GM18870 (cell line): ENCODE measurements around the gene OR8D4.
A peak's percentile ranks its signal among the peaks of the same experiment; 100 is the strongest.
"Not testable (repeated sequence)": the region's sequence is repeated elsewhere in the genome, so short reads cannot be mapped to it uniquely, and the experiment has no call there.

Source experiments
- ATAC-seq: cut with Tn5 transposase; IDR thresholded peaks from one replicate; pipeline ENCODE4 v1.9.1; 2021; ENCODE audit warnings: moderate library complexity; ENCODE audit not compliant: unreplicated experiment

OR8D4 gene

GRCh38 chr11:123901867-123902266 is at the start of gene OR8D4:
Gene OR8D4, plus strand, starts transcription at chr11:123902167. Its CDS starts 4,265 bp downstream, at chr11:123906432.
- no peak for ATAC-seq

DNA sequence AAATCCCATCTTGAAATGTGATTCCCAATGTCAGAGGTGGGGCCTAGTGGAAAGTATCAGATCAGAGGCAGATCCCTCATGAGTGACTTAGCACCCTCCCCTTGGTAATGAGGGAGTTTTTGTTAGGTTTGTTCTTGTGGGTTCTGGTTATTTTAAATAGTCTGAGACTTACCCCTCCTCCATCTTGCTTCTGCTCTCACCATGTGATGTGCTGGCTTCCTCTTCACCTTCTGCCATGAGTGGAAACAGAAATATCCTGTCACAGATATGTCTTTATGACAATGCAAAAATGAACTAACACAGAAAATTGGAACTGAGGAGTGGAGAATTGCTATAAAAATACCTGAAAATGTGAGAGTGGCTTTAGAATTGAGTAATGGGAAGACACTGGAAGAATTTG is 49.6 kb upstream of the OR8D4 start:
- ATAC-seq, result no peak

DNA sequence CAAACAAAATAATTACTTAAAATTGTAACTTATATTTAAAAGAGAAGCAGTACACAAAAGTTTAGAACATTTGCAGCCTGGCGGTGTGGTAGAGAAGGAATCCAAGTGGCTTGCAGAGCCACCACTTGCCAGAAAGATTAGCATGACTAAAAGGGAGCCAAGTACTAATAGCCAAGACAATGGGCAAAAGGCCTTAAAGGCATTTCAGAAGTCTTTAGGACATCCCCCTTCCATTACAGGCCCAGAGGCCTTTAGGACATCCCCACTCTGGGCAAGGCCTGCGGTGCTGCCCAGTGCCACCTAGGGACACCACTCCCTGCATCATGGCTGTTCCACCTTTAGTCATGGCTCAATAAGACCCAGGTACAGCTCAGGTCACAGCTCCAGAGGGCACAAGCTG is 48.9 kb upstream of the OR8D4 start:
- ATAC-seq, result no peak

- no peak for ATAC-seq
These were observed 45.5 kb upstream of the OR8D4 start for GRCh38 chr11:123856444-123856843.

GRCh38 chr11:123859731-123860130 is 42.2 kb upstream of the OR8D4 start:
- ATAC-seq, result no peak

GRCh38 chr11:123865293-123865692 is 36.7 kb upstream of the OR8D4 start:
- ATAC-seq, result not testable (repeated sequence)

DNA sequence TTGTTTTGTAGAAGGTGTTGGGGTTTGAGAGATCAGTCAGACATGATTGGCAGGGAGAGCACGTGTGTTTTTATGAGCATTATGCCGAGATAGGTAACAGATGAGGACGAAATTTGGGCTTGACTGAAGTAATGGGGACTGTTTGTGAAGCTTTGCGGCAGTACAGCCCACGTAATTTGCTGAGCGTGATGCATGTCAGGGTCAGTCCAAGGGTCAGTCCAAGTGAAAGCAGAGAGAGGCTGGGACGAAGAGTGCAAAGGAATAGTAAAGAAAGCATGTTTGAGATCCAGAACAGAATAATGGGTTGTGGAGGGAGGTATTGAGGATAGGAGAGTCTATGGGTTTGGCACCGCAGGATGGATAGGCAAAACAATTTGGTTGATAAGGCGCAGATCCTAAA is 34.2 kb upstream of the OR8D4 start:
- ATAC-seq, result not testable (repeated sequence)

- no peak for ATAC-seq
These were observed 21.1 kb upstream of the OR8D4 start for GRCh38 chr11:123880912-123881311.

DNA sequence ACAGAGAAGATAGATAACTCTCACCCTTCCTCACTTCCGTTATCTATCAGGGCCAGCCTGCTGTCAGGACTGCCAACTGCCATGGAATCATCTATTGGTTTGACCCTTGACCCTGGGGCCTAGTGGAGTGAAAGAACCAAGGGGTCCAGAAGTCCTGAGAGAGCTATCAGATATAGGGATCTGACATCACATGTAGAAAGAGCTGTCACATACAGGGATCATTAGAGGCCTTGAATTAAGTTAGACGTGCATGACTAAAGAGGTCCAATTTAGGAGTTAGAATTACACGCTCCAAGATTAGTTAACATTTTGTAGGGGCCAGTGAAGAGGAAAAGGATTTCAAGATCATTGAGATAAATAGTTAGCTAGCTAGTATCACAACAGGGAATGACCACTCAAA is 16.4 kb upstream of the OR8D4 start, which contains the start of gene TMEM225:
Gene TMEM225, minus strand, starts transcription at position 101 of the 400 bp plus-strand sequence. CDS start 245 bp downstream, outside the sequence.
- ATAC-seq, result no peak

GRCh38 chr11:123892031-123892430 is 9.9 kb upstream of the OR8D4 start:
- no peak for ATAC-seq

DNA sequence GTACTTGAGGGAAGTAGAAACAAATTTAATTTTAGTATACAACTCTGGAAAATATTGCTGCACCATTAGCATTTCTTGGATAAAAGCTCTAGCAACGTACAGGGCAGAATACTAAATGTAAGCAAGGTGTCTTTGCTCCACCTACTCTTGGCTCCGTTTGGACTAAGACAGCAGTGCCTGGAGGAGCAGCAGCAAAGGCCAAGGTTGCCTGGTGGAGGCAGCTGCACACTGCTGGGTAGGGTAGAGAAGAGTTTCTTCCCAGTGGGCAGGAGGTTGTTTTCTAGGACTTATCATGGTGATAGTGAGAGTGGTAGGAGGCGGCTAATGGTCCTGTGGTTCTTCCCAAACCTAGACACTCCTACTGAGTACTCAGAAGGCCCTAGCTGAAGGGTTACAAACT is 2.2 kb upstream of the OR8D4 start:
- no peak for ATAC-seq

DNA sequence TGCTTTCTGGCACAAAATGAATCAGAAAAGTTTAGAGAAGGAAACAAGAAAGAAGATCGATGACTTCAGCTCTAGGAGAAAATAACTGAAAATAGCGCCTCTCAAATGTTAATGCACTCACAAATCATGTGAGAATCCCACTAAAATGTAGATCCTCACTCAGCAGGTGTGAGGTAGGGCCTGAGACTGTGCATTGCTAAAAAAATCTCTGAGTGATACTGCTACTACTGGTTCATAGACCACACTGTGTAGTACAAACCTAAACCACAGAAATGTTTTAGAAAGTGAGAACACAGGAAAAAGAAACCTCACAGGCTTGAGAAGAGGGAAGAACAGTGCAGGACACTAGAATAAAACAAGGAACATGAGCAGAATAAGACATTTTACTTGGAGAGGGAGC is 2.0 kb downstream of the OR8D4 start:
- ATAC-seq, result peak; percentile 83

DNA sequence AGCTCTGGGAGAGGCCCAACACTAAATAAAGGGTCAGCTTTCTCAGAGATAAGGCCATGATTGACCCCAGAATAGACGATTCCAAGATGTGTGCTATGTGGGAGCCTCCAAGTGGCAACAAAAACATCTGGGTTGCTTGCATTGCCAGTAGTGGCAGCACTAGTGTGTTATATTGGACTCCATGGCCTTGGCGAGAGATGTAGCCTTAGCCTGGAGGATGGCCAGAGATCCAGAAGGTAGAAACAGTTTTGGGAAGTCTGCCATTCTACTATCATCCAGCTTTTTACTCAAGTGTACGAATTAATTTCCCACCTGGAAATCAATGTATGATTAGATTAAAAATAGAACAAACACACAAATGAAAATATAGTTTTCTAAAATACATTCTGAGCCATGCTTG is 3.0 kb downstream of the OR8D4 start:
- ATAC-seq, result no peak

DNA sequence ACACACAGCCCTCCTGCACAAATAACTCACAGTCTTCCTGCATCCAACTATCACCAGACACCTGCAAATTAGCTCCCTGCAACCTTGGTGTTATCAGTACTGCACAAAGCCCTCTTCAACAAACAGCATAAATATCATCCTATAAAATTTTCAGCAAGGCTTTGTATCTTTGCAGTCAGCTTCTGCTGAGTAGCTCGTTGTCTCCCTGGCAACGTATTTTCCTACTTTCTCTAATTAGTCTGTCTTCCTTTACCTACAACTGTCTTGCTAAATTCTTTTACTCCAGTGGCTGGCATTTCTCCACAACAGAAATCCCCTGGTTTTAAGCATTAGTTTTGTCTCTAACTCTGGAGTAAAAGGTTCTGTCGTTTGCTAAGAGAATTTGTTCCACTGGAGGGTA is 3.9 kb downstream of the OR8D4 start:
- ATAC-seq, result no peak

- no peak for ATAC-seq
These were observed 19.0 kb downstream of the OR8D4 start for GRCh38 chr11:123920943-123921342.

DNA sequence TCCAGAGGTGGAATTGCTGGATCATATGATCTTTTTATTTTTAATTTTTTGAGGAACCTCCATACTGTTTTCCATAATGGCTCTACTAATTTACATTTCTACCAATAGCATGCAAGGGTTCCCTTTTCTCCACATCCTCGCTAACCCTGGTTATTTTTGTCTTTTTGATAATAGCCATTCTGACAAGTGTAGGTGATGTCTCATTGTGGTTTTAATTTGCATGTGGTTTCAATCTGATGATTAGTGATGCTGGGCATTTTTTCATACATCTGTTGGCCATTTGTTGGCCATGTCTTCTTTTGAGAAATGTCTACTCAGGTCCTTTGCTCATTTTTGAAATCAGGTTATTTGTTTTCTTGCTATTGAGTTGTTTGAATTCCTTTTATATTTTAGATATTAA is 22.1 kb downstream of the OR8D4 start:
- ATAC-seq, result peak; percentile 50

- no peak for ATAC-seq
These were observed 37.4 kb downstream of the OR8D4 start, which contains the start of gene OR4D5 for GRCh38 chr11:123939317-123939716. Gene OR4D5, plus strand, starts transcription at chr11:123939617. Its CDS starts 0 bp downstream, at chr11:123939617.

- ATAC-seq, result no peak
These were observed 40.4 kb downstream of the OR8D4 start for GRCh38 chr11:123942413-123942812.

DNA sequence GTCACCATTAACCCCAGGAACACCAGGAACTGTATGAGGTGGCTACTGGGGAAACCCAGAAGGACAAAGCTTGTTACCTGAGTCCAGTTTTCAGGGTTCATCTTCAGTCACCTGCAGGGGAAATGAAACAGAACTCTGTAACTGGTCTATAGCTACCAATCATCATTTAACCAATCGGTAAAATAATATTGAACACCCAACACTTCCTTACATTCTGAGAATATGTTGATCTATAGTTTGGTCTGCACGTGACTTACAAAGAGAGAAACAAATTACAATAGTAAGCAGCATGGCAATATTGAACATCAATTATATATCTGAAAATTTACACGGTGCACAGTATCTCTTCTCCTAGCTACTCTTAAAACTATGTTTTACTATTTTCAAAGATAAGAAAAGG is 41.8 kb downstream of the OR8D4 start, which contains the start of gene OR6T1:
Gene OR6T1, minus strand, starts transcription at position 101 of the 400 bp plus-strand sequence. Its CDS starts 0 bp downstream, at position 101.
- no peak for ATAC-seq

DNA sequence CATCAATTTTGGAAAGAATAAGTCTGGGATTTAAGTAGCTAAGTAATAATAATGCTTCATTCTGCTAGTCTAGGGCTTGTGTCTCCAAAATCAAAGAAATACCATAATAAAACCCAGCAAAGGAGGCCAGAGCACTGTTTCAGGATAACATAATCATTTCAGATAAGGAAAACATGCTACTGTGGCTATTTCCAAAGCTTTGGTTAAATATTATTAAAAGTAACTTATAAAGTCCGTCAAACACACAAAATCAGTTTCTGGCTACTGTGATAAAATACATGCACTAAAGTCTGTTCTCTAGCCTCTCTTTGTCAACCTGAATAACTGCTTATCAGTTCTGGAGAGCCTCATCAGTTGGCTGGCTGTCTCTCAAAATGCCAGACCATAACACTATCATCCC is 43.2 kb downstream of the OR8D4 start:
- no peak for ATAC-seq

DNA sequence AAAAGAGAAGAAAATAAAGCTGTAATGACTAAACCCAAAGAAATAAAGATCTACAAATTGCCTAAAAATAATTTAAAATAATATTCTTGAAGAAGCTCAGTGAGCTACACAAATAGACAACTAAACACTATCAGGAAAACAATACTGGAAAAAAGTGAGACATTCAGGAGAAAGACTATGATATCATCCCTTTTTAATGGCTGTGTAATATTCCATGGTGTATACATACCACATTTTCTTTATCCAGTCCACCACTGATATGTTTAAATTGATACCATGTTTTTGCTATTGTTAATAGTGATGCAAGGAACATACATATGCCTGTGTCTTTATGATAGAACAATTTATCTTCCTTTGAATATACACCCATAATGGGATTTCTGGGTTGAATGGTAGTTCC is 54.8 kb downstream of the OR8D4 start:
- no peak for ATAC-seq
